GM19467 (cell line): ENCODE data around the gene SUPT5H.
"Not testable (repeated sequence)": the region's sequence is repeated elsewhere in the genome, so short reads cannot be mapped to it uniquely, and the experiment has no call there.

Experiments
- ATAC-seq: cut with Tn5 transposase; IDR thresholded peaks from one replicate; pipeline ENCODE4 v1.9.1; 2021; ENCODE audit warnings: mild to moderate bottlenecking, moderate library complexity; ENCODE audit not compliant: unreplicated experiment

Gene SUPT5H

GRCh38 chr19:39424934-39425333 lies 20.4 kb upstream of the SUPT5H start:
- no peak for ATAC-seq

GRCh38 chr19:39425744-39426143 lies 19.6 kb upstream of the SUPT5H start:
- ATAC-seq: no peak

GRCh38 chr19:39426170-39426569 lies 19.2 kb upstream of the SUPT5H start:
- no peak for ATAC-seq

GRCh38 chr19:39427707-39428106 lies 17.7 kb upstream of the SUPT5H start:
- ATAC-seq: no peak

- no peak for ATAC-seq
Measured at GRCh38 chr19:39428283-39429112, 16.9 kb upstream of the SUPT5H start.

- no peak for ATAC-seq
Measured at GRCh38 chr19:39430675-39431593, 14.4 kb upstream of the SUPT5H start.

GRCh38 chr19:39432677-39433025 lies 12.7 kb upstream of the SUPT5H start:
- no peak for ATAC-seq

GRCh38 chr19:39433480-39434079 lies 11.8 kb upstream of the SUPT5H start:
- ATAC-seq: no peak

GRCh38 chr19:39434123-39435076 lies 11.0 kb upstream of the SUPT5H start:
- ATAC-seq: no peak

GRCh38 chr19:39435499-39436349 lies 9.7 kb upstream of the SUPT5H start, which contains the start of gene RPS16:
Gene RPS16 (minus strand): TSS chr19:39435949. CDS start chr19:39435895, 54 bp downstream.
- ATAC-seq: peak; percentile 82

GRCh38 chr19:39436350-39436716 lies 9.0 kb upstream of the SUPT5H start:
- no peak for ATAC-seq

GRCh38 chr19:39438270-39438934 lies 7.0 kb upstream of the SUPT5H start:
- no peak for ATAC-seq

- ATAC-seq: no peak
Measured at GRCh38 chr19:39444598-39445195, 685 bp upstream of the SUPT5H start.

- no peak for ATAC-seq
Measured at GRCh38 chr19:39446365-39447084, 1.1 kb downstream of the SUPT5H start.

- no peak for ATAC-seq
Measured at GRCh38 chr19:39448271-39448670, 2.9 kb downstream of the SUPT5H start.

- ATAC-seq: no peak
Measured at GRCh38 chr19:39449116-39449797, 3.9 kb downstream of the SUPT5H start.

GRCh38 chr19:39451257-39451656 lies 5.9 kb downstream of the SUPT5H start:
- ATAC-seq: not testable (repeated sequence)
